Colonic mucosa (tissue), 4 donors: Measurements from ENCODE around the gene TAF13. TPM values are rescaled to one million over a fixed set of nuclear protein-coding genes. Genes with fewer than 3 reads are reported as not detected.

Source experiments
- DNase-seq: peaks from one replicate; pipeline ENCODE4 v3.0.0-alpha.2; 2020
- H3K27ac ChIP-seq: fragments of 200-600 bp; one replicate; pipeline ENCODE4 v1.8.0; 2021
- H3K27me3 ChIP-seq: fragments of 200-600 bp; one replicate; pipeline ENCODE4 v1.8.0; 2021
- H3K36me3 ChIP-seq: fragments of 200-600 bp; one replicate; pipeline ENCODE4 v1.8.0; 2021
- H3K4me1 ChIP-seq: fragments of 200-600 bp; one replicate; pipeline ENCODE4 v1.8.0; 2021; ENCODE audit warnings: mild to moderate bottlenecking
- H3K4me3 ChIP-seq: fragments of 200-600 bp; one replicate; pipeline ENCODE4 v1.8.0; 2021
- H3K9ac ChIP-seq, 2 donors: one replicate each; pipeline ENCODE4 v1.7.0; 2013; ENCODE audit warnings: control low read depth in 2 of 2, low read depth in 2 of 2, low read length in 2 of 2
- H3K9me3 ChIP-seq: fragments of 200-600 bp; one replicate; pipeline ENCODE4 v1.8.0; 2021
- intact Hi-C: fragments of 100-400 bp; cut with DNase I; formaldehyde crosslinking; loops from one replicate; pipeline ENCODE4 v1.14.1; 2022
- total RNA-seq, 2 donors: library from RNA; stranded (reverse); fragmentation: NEBNext Ultra II Directional in 1 of 2; extraction: Animal tissue kit (Norgen Biotek cat#: 25700) in 1 of 2; gene quantifications; one replicate each; pipeline ENCODE4 v1.2.1, GENCODE V29; 2021
- TF ChIP-seq, protein P1 (sequence below): fragments of 200-600 bp; IDR thresholded peaks from one replicate; pipeline ENCODE4 v1.8.0; 2022; ENCODE audit warnings: antibody characterized with exemption, mild to moderate bottlenecking
- donor health status: healthy.
- donor health status: DM: no; HTN: no; CAD: no.
- donor health status: DM: no; HTN: no; CAD: no.

TAF13 gene
- total RNA-seq, 2 donors from 2014 or later = 49.4 to 50.9 TPM

DNA sequence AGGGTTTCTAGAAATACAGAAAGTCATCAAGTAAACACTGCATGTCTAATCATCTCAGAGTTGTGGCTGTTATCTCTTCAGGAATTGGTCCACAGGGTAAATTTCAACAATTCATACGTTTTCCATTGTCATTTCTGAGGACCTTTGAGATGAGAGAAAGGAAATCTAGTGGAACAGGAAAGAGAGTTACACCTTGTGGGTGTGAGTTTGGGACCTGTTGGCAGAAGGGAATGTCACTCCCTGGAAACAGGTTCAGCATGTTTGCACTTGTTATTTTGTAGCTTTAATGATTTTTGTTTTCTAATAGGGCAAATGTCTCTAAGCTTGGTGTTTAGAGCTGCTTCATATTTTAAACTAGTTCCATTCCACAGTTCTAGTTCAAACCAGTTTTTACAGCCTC is 20.3 kb upstream of the TAF13 start:
- Histone ChIP-seq H3K4me1 (peaks cover 8% of the 10 kb centered on the region), H3K27me3 (no peaks in the 10 kb centered on the region), H3K36me3 (peaks cover 4% of the 10 kb centered on the region), H3K27ac (no peak overlapping the region), H3K9ac (no peak overlapping the region), H3K9me3 (no peaks in the 10 kb centered on the region), H3K4me3 (no peak overlapping the region)
- TF ChIP-seq, protein P1, sequence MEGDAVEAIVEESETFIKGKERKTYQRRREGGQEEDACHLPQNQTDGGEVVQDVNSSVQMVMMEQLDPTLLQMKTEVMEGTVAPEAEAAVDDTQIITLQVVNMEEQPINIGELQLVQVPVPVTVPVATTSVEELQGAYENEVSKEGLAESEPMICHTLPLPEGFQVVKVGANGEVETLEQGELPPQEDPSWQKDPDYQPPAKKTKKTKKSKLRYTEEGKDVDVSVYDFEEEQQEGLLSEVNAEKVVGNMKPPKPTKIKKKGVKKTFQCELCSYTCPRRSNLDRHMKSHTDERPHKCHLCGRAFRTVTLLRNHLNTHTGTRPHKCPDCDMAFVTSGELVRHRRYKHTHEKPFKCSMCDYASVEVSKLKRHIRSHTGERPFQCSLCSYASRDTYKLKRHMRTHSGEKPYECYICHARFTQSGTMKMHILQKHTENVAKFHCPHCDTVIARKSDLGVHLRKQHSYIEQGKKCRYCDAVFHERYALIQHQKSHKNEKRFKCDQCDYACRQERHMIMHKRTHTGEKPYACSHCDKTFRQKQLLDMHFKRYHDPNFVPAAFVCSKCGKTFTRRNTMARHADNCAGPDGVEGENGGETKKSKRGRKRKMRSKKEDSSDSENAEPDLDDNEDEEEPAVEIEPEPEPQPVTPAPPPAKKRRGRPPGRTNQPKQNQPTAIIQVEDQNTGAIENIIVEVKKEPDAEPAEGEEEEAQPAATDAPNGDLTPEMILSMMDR = no peak
- no peak for DNase-seq
- intact Hi-C loops = no loop called here

DNA sequence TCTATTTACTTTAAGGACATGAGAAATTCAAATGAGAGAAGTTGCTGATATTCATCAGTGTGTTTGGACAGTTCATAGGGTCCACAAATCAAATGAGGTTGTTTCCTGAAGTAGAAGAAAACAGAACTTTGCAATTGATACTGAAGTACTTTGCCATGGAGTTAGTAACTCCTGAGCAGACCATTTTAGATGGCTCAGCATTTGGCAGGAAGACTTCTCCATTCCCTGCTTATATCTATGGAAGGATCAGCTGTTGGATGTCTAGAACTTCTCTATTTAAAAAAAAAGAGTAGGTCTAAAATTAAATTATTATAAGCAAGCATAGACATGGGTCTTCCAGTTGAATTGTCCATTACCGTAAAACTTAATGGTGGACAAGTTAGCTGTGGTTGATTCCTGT is 19.8 kb upstream of the TAF13 start:
- peaks cover 8% of the 10 kb centered on the region for H3K4me1 ChIP-seq
- no peak overlapping the region for H3K27ac ChIP-seq
- H3K27me3 ChIP-seq = no peaks in the 10 kb centered on the region
- intact Hi-C loops = no loop called here
- no peak overlapping the region for H3K4me3 ChIP-seq
- no peaks in the 10 kb centered on the region for H3K9me3 ChIP-seq
- TF ChIP-seq, protein P1 = no peak
- no peak overlapping the region for H3K9ac ChIP-seq
- no peak for DNase-seq
- peaks cover 4% of the 10 kb centered on the region for H3K36me3 ChIP-seq

DNA sequence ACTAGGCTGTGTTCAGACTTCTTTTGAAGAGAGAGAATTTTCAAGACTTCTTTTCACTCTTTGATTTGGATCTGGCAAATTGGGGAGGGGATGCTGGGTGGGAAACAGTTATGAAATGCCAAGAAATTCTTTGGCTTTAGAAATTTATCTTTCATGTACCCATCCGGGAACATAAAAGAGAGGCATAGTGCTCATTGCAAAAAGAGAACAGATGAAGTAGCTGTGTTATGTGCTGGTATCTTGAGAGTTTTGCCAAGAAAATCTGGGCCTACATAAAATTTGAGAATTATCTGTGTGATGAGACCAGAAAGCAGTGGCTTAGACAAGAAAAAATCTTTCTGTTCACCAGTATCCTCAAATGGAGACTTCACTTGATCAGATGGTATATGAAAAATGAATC is 19.1 kb upstream of the TAF13 start:
- Histone ChIP-seq H3K27ac (peak overlapping the region; percentile 8), H3K4me3 (no peak overlapping the region)

DNA sequence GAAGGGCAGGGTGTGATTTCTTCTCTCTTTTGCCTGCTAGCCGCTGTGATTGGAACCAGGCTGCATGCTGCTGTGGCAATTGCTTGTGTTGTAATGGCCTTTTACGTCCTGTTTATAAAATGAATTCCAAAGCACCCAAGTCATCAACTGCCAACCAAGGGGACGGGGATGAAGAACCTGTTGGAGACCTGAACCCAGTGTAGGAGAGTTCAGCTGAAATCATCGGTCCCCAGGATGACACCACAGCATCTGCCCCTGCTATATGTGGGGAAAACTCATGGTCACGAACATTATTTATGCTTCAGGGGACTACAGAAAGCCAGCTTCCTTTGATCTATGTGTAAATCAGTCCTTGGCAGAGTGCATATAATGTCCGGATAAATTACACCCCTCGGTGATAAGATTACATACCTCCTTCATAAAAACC is 18.6 kb upstream of the TAF13 start:
- H3K36me3 ChIP-seq = peaks cover 4% of the 10 kb centered on the region
- intact Hi-C loops = no loop called here
- TF ChIP-seq, protein P1 = no peak
- no peak overlapping the region for H3K9ac ChIP-seq
- H3K27me3 ChIP-seq = no peaks in the 10 kb centered on the region
- no peaks in the 10 kb centered on the region for H3K9me3 ChIP-seq
- H3K4me1 ChIP-seq = peaks cover 8% of the 10 kb centered on the region
- DNase-seq = no peak
- no peak overlapping the region for H3K4me3 ChIP-seq
- H3K27ac ChIP-seq = peak overlapping the region; percentile 8

More for the DNA sequence above, 19.1 kb upstream of the TAF13 start:
- no peak for DNase-seq
- intact Hi-C loops = no loop called here
- Histone ChIP-seq H3K36me3 (peaks cover 4% of the 10 kb centered on the region), H3K27me3 (no peaks in the 10 kb centered on the region), H3K4me1 (peaks cover 8% of the 10 kb centered on the region), H3K9me3 (no peaks in the 10 kb centered on the region), H3K9ac (no peak overlapping the region)
- TF ChIP-seq, protein P1 = no peak

DNA sequence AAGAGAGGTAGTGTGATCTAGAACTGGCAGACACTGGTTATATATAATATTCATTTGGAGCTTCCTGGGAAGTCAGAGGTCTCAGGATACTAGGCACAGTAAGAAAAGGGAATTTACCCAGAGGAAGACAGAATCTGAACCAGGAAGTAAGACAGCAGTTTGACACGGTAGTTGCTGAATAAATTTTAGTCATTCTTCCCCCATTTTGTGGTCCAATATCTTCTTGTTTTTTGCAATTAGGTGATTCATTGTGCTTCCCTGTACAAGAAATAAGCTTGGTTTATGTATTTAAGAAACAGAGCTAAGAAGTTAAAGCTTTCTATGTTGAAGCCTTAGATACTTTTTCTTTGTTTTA is 16.0 kb upstream of the TAF13 start:
- DNase-seq = no peak
- peak overlapping the region; percentile 82 for H3K27ac ChIP-seq
- intact Hi-C loops = no loop called here
- peaks cover 4% of the 10 kb centered on the region for H3K36me3 ChIP-seq
- TF ChIP-seq, protein P1 = no peak
- no peaks in the 10 kb centered on the region for H3K27me3 ChIP-seq
- peak overlapping the region; percentile 96 for H3K9ac ChIP-seq
- H3K4me1 ChIP-seq = peaks cover 8% of the 10 kb centered on the region
- peak overlapping the region; percentile 59 for H3K4me3 ChIP-seq
- H3K9me3 ChIP-seq = no peaks in the 10 kb centered on the region
